Amniotic stem cell (primary cell): ENCODE measurements around the gene ZBTB8B.
"Not testable (repeated sequence)": the region's sequence is repeated elsewhere in the genome, so short reads cannot be mapped to it uniquely, and the experiment has no call there.

Experiments used
- DNase-seq: peaks from one replicate; lab custom pipeline; 2025; lab: John Stamatoyannopoulos, UW

Gene ZBTB8B

GRCh38 chr1:32470431-32470830 lies 5.6 kb downstream of the ZBTB8B start:
- no peak for DNase-seq

- DNase-seq, result no peak
Observed at GRCh38 chr1:32470991-32471694, 6.3 kb downstream of the ZBTB8B start.

DNA sequence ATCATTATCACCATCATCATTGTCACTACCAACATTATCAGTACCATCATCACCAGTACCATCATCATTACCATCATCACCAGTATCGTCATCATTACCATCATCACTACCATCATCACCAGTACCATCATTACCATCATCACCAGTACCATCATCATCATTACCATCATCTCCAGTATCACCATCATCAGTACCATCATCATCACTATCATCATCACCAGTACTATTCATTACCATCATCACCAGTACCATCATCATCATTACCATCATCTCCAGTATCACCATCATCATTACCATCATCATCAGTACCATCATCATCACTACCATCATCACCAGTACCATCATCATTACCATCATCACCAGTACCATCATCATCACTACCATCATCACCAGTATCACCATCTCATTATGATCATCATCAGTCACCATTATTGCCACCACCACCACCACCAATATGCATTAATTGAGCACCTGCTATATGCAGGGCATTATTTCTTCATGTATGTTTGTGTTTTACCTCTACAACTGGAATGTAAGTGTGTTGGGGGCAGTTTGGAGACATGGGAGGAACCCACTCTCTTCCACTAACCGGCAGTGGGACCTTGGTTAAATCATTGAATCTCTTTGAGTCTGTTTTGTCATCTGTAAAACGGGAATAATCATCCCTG lies 7.0 kb downstream of the ZBTB8B start:
- no peak for DNase-seq

DNA sequence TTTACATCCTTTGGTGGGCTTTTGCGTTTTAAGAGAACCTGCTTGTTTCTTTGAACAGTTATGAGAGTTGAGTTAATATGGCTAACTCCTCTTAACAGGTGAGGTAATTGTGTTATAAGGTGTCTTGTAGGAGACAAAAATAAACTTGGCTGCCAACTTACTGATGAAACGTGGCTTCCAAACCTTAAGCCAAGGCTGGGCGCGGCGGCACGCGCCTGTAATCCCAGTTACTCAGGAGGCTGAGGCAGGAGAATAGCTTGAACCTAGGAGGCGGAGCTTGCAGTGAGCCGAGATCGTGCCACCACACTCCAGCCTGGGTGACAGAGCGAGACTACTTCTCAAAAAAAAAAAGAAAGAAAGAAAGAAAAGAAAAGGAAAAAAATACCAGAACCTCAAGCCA lies 8.1 kb downstream of the ZBTB8B start:
- DNase-seq, result not testable (repeated sequence)

DNA sequence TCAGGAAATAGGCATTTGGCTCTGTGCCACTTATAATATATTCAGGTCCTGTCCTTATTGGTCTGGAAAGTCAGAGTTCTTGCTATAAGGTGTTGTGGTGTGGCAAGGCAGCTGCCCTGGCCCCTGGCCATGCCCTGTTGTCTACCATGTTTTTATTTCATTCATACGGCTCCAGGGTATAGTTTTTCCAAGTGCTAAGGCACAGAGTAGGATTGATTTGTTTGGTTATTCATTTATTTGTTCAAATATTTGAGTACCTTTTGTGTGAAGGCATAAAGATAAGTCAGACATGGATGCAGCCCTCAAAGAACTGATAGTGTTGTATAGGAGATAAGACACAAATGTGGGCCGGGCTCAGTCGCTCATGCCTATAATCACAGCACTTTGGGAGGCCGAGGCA lies 10.1 kb downstream of the ZBTB8B start:
- DNase-seq, result no peak

DNA sequence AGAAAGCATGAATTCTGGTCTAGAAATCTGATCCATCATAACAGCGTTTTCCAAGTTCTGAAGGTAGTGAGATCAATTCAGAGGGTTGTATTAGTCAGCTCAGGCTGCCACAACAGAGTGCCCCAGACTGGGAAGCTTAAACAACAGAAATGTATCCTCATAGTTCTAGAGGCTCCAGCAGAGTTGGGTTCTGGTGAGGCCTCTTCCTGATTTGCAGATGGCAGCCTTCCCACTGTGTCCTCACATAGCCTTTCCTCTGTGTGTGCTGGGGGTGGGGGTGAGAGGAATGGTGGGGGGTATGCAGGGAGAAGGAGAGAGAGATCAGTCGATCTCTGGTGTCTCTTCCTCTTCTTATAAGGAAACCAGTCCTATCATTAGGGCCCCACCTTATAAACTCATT lies 15.1 kb downstream of the ZBTB8B start:
- no peak for DNase-seq

DNA sequence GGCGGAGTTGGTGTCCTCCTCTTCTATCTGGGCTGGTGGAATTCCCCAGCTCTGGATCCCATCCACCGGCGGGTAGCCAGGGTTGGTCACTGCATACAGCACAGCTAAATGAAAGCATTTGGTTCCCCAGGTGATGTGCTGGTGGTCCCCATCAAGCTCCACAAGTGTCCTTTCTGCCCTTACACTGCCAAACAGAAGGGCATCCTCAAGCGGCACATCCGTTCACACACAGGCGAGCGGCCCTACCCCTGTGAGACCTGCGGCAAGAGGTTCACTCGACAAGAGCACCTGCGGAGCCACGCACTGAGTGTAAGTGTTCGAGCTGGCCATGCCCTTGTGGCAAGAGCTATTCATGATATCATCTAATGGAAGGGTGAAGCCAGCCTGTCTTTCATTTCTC lies 15.9 kb downstream of the ZBTB8B start:
- DNase-seq, result no peak

- DNase-seq, result not testable (repeated sequence)
Observed at GRCh38 chr1:32481788-32482187, 16.9 kb downstream of the ZBTB8B start.

GRCh38 chr1:32485554-32486255 lies 20.8 kb downstream of the ZBTB8B start:
- no peak for DNase-seq

DNA sequence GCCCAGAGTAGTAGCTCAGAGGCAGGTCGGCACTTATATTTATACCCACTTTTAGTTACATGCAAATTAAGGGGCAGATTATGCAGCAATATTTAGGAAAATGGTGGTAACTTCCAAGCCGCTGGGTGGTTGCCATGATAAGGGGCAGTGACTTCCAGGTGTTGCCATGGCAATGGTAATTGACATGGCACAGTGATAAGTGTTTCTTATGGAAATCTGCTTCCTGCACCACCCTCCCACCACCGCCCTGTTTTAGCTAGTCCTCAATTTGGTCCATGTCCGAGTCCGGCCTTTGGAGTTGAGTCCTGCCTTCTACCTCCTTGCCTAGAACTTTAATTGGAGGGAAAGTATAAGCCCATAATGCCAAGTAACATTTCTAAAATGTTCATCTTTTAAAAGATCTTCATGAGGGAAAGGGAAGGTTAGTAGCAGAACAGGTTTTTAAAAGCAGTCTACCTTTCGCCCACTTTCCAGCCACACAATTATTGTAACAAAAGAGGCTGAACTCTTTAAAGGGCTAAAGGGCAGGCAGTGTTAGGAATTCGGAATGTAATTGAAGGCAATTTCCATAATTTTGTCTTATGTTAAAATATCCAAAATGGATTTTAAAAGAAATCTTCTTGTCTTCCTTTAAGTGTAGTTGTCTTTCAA lies 21.7 kb downstream of the ZBTB8B start:
- no peak for DNase-seq

DNA sequence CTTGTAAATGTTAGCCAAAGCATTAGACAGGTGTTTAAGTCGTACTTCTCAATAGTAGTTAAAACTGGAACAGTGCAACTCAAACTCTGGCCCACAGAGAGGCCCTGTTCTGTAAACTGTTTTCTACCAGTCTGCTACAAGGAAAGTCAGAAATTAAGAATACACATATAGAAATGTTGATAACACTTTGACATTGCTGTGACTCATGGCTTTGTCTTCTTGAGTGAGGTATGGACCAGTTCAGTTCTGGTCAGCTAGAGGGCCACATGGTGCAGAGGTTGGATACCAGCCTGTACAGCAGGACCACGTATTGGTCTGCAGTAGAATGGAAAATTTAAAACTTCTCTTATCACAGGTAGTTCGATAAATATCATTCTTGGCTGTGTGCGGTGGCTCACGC lies 22.3 kb downstream of the ZBTB8B start:
- no peak for DNase-seq

DNA sequence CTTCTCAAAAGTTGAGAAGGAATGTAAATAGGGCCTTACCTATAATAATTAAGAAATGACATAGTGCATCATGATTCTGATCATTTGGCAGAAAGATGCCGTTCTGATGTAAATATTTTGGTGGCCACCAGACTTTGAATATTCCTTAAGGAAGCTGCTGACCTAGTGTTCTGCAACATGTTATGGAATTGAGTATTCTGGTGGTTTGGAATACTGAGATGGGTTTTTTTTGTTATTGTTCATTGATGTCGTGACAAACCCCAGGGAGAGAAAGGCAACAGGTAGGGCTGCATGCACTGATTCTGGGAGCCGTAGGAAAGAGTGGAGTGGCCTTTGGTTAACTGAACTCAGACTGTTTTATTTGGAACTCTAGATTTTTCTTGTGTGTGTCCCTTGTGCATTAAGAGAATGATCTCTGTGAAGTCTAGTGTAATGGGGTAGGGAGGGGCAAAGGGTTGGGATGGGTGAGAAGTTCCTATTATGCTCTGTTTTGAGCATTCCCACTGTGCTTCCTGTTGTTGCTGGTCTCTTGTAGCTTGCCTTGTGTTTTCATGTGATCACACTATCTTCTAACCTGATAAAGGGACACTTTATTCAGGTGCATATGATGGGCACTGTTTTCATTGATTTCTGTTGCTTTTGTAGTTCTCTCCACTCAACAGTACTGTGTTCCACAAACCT lies 25.0 kb downstream of the ZBTB8B start:
- no peak for DNase-seq

GRCh38 chr1:32491386-32491785 lies 26.5 kb downstream of the ZBTB8B start:
- no peak for DNase-seq

DNA sequence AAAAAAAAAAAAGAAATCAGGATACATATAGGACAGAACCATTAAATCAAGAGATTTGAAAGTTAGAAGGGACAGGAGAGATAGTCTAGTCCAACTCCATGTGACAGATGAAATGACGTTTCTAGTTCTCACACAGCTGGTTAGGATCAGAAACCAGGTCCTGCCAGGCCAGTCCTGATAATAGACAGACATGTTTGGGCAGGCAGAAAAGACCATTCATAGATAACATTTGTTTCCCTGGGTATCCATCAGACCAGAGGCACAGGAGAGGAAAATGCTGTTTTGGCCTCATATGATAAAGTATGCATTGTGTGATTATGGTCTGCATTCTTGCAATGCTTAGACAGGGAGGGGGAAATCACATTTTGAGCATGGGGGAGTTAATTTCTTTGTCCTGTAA lies 29.3 kb downstream of the ZBTB8B start:
- DNase-seq, result no peak

- DNase-seq, result no peak
Observed at GRCh38 chr1:32494711-32495337, 30.0 kb downstream of the ZBTB8B start.

- no peak for DNase-seq
Observed at GRCh38 chr1:32496127-32496526, 31.3 kb downstream of the ZBTB8B start.

GRCh38 chr1:32498751-32499150 lies 33.9 kb downstream of the ZBTB8B start:
- DNase-seq, result no peak

DNA sequence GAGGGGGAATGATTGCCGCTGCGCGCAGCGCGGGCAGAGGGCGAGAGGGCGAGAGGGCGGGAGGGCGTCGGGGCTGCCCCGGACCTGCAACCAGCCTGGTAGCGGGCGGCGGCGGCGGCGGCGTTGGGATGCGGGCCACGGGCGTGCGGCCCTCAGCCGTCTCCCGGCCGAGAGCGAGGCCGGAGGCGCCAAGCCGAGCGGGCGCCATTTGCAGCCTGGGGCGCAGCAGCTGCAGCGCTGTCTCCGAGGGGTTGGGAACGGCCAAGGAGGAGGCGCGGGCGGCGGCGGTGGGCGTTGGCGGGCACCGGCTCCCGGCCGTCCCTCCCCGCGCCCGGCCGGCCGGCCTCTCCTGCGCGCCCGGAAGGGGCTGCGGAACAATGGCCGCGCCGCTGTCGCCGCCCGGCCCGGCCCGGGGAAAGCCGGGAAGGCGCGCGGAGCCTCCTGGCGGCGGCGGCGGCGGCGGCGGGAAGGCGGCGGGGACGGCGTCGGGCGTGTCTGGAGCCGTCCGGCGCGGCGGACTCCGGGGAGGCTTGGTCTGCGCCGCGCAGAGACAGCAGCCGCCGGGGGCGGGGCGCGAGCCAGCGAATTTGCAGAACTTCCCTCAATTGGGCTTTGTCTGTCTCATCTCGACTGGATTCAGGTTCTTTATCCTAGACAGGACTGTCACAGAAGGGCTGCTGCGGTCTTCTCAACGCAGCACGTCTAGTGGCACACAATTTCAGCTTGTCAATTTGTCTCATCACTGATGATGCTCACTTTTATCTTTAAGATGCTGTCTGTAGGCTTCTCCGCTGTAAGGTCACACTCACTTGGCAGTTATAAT lies 35.7 kb downstream of the ZBTB8B start:
- no peak for DNase-seq

GRCh38 chr1:32501865-32502264 lies 37.0 kb downstream of the ZBTB8B start:
- no peak for DNase-seq

- DNase-seq, result no peak
Observed at GRCh38 chr1:32503153-32503552, 38.3 kb downstream of the ZBTB8B start.

DNA sequence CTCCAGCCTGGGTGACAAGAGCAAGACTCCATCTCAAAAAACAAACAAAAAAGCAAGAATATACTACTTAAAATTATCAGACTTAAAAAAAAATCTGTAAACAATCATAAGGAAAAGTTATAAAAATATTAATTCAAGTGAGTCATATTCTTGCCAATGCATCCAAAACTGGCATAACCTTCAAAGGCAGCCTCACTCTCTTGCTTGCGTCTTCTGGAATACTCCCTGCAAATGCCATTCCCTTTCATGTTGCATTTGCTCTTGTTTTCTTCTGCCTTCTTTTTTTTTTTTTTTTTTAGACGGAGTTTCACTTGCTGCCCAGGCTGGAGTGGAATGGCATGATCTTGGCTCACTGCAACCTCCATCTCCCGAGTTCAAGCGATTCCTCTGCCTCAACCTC lies 42.1 kb downstream of the ZBTB8B start:
- DNase-seq, result no peak
